D721Med (cell line): Measurements from ENCODE around the gene DMBT1.
A peak's percentile ranks its signal among the peaks of the same experiment; 100 is the strongest.

Experiments used
- DNase-seq: peaks from one replicate; pipeline ENCODE4 v3.0.0; 2011; ENCODE audit warnings: low spot score; ENCODE audit not compliant: insufficient read length
- FAIRE-seq: peaks from 2 replicates; lab custom pipeline; 2011; peaks lifted over from hg19 to GRCh38; lab: Jason Lieb, UNC
- CTCF ChIP-seq: IDR thresholded peaks from 2 replicates; pipeline ENCODE4 v1.5.1; 2012; ENCODE audit warnings: mild to moderate bottlenecking, control low read depth; ENCODE audit not compliant: insufficient read depth; ENCODE audit errors: missing control alignments

DMBT1 gene

GRCh38 chr10:122564980-122565379 lies 4.4 kb downstream of the DMBT1 start:
- no peak for FAIRE-seq
- no peak for TF ChIP-seq CTCF
- no peak for DNase-seq

GRCh38 chr10:122565766-122566206 lies 5.2 kb downstream of the DMBT1 start:
- no peak for FAIRE-seq
- TF ChIP-seq CTCF: peak; percentile 90
- peak; percentile 36 for DNase-seq

GRCh38 chr10:122566632-122567031 lies 6.1 kb downstream of the DMBT1 start:
- no peak for DNase-seq
- no peak for TF ChIP-seq CTCF
- FAIRE-seq: no peak

GRCh38 chr10:122567056-122567660 lies 6.6 kb downstream of the DMBT1 start:
- FAIRE-seq (no peak), DNase-seq (no peak)
- peak; percentile 11 for TF ChIP-seq CTCF

- FAIRE-seq: no peak
- DNase-seq: no peak
- TF ChIP-seq CTCF: no peak
These were observed 8.0 kb downstream of the DMBT1 start for GRCh38 chr10:122568551-122568950.

- no peak for TF ChIP-seq CTCF
- DNase-seq (no peak), FAIRE-seq (no peak)
These were observed 10.4 kb downstream of the DMBT1 start for GRCh38 chr10:122570920-122571319.

- DNase-seq (no peak), FAIRE-seq (no peak)
- no peak for TF ChIP-seq CTCF
These were observed 11.3 kb downstream of the DMBT1 start for GRCh38 chr10:122571892-122572291.
